Activated T-helper 2 cell treated with anti-CD3 and anti-CD28 coated beads, Interferon-gamma antibody, Interleukin-2, Interleukin-4, amounts not matched to agents 10 μg/mL and 5 μg/mL and 100 μg/mL, durations not matched to agents 14 hours and 24 hours and 36 hours (primary cell): Measurements from ENCODE around the gene GALM. TPM values are rescaled to one million over a fixed set of nuclear protein-coding genes. Genes with fewer than 3 reads are reported as not detected.

Experiments
- DNase-seq: peaks from one replicate; pipeline ENCODE4 v3.0.0; 2021; ENCODE audit warnings: low spot score
- H3K27ac Mint-ChIP-seq: one replicate; pipeline ENCODE4 v1.8.0; 2021; ENCODE audit warnings: mixed read lengths
- H3K27me3 Mint-ChIP-seq: one replicate; pipeline ENCODE4 v1.8.0; 2021; ENCODE audit warnings: low read depth, mixed read lengths
- H3K36me3 Mint-ChIP-seq: one replicate; pipeline ENCODE4 v1.8.0; 2021; ENCODE audit warnings: low read depth, mixed read lengths
- H3K4me1 Mint-ChIP-seq: one replicate; pipeline ENCODE4 v1.8.0; 2021; ENCODE audit warnings: low read depth, mixed read lengths
- H3K4me3 Mint-ChIP-seq: one replicate; pipeline ENCODE4 v1.8.0; 2021; ENCODE audit warnings: low read depth, mild to moderate bottlenecking, moderate library complexity, mixed read lengths
- H3K9me3 Mint-ChIP-seq: one replicate; pipeline ENCODE4 v1.8.0; 2021; ENCODE audit warnings: mixed read lengths
- intact Hi-C: fragments of 100-400 bp; cut with micrococcal nuclease; formaldehyde crosslinking; loops from one replicate; pipeline ENCODE4 v1.15.1; 2023
- total RNA-seq: library from RNA; stranded (reverse); gene quantifications from 2 replicates; pipeline ENCODE4 v1.2.3, GENCODE V29; 2022

Gene GALM
- total RNA-seq, 1 donor from 2014 or later, result 42.1 TPM

DNA sequence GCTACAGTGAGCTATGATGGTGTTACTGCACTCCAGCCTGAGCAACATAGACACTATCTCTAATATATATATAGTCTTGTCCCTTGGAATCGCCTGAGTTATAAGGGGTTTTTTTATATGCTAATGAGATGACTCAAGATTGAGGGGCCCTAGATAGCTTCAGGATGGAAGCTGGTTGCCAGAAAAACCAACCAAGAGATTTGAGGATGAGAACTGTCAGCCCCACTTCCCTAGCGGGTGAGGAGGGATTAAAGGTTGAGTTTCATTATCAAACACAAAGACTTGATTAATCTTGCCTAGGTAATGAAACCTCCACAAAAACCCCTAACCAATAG, 12.6 kb upstream of the GALM start:
- H3K4me1 Mint-ChIP-seq, result peaks cover 64% of the 10 kb centered on the region
- intact Hi-C loops, result loop anchor here (1.0 to 10.0 kb wide), 9 partner anchors 14 to 1069 kb away; no protein-coding TSS in a partner anchor
- H3K27me3 Mint-ChIP-seq, result no peaks in the 10 kb centered on the region
- peak overlapping the region; percentile 85 for H3K27ac Mint-ChIP-seq
- DNase-seq, result no peak
- H3K4me3 Mint-ChIP-seq, result peak overlapping the region; percentile 52
- H3K36me3 Mint-ChIP-seq, result peaks cover 16% of the 10 kb centered on the region
- peaks cover 10% of the 10 kb centered on the region for H3K9me3 Mint-ChIP-seq

GRCh38 chr2:38653715-38654527, 12.0 kb upstream of the GALM start:
- no peaks in the 10 kb centered on the region for H3K27me3 Mint-ChIP-seq
- DNase-seq, result peak; percentile 49
- peak overlapping the region; percentile 85 for H3K27ac Mint-ChIP-seq
- H3K4me1 Mint-ChIP-seq, result peaks cover 64% of the 10 kb centered on the region
- peaks cover 11% of the 10 kb centered on the region for H3K36me3 Mint-ChIP-seq
- H3K4me3 Mint-ChIP-seq, result peak overlapping the region; percentile 52
- H3K9me3 Mint-ChIP-seq, result peaks cover 5% of the 10 kb centered on the region
- intact Hi-C loops, result loop anchor here (1.0 to 10.0 kb wide), 9 partner anchors 13 to 1069 kb away; no protein-coding TSS in a partner anchor

DNA sequence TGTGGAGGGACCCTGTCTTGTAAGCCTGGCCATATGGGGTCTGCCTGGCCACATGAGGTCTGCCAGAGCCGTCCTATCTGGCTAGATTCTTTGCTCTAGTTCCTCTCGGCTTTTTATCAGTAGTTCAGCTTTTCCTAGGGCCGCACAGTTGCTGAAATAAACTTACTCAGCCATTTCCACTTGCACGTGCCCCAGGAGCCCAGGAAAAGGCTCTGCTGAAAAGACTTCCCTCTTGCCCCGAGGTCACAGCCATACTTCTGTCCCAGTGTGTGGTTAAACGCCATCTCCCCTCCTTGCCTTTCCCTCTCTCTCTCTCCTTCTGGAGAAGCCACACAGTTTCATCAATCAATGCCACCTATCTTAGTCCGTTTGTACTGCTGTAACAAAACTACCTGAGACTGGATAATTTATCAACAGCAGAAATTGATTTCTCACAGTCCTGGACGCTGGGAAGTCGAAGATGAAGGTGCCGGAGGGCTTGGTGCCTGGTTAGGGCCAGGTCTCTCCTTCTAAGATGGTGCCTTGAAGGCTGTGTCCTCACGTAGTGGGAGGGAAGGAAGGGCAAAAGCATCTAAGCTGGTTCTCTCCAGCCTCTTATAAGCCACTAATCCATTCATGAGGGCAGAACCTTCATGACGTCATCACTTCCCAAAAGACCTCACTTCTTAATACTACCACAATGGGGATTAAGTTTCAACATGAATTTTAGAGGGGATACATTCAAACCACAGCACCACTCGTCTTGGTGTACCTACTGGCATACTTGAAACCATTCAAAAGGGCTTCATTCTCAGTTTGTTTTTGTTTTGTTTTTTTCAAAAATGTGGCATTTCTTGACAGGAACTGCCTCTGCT, 11.2 kb upstream of the GALM start:
- H3K27ac Mint-ChIP-seq, result peak overlapping the region; percentile 85
- H3K36me3 Mint-ChIP-seq, result peaks cover 9% of the 10 kb centered on the region
- H3K27me3 Mint-ChIP-seq, result no peaks in the 10 kb centered on the region
- no peak for DNase-seq
- peaks cover 66% of the 10 kb centered on the region for H3K4me1 Mint-ChIP-seq
- no peak overlapping the region for H3K4me3 Mint-ChIP-seq
- peaks cover 9% of the 10 kb centered on the region for H3K9me3 Mint-ChIP-seq
- intact Hi-C loops, result loop anchor here (5.0 to 10.0 kb wide), 2 partner anchors 473 to 1070 kb away; no protein-coding TSS in a partner anchor

DNA sequence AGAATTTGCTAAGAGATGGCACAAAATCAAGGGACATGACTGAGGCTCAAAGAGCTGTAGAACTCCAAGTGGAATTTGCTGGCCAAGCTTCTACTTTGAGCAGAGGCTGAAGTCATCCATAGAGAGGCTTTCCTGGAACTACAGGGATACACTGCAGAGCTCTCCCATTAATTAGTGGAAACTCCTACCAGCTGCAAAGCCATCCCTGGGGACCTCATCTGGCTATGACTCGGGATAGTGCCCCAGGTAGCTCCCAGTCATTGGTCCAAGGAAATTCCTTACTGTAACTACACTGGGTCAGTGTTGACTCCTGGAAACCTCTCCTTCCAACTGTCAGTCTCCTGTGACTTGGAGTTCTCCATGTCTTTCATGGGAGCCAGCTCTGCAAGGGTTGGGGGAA, 10.5 kb upstream of the GALM start:
- intact Hi-C loops, result loop anchor here (10.0 kb wide), 1 partner anchor 1071 kb away; no protein-coding TSS in a partner anchor
- Mint-ChIP-seq H3K36me3 (peaks cover 5% of the 10 kb centered on the region), H3K4me1 (peaks cover 61% of the 10 kb centered on the region), H3K27ac (peak overlapping the region; percentile 85), H3K9me3 (peaks cover 9% of the 10 kb centered on the region), H3K4me3 (no peak overlapping the region), H3K27me3 (no peaks in the 10 kb centered on the region)
- DNase-seq, result no peak

DNA sequence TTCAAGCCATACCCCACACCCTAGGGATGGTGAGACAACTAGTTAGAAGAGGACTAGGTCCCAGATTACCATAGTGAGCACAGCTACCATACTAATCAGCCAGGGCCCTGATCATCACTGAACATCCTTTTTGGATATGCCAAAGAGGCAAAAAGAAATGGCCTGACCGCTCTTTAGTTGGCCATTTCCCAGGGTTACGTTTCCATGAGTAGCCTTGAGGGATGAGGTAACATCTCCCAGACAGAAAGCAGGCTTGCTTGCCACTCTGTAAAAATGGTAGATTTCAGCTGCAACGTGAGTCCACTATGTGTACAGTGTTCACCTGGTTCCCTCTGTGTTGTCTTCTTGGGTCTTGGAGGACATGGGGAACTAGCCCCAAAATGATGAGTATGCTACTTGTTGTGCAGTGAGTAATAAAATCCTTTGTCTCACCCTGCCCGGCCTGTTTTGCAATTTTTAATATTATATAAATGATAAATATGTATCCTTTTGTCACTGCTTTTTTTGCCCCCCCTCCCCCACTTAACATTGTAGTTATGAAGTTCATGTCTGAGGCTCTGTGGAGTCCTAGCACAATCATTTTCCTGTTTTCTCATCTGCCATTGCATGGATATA, 8.9 kb upstream of the GALM start:
- intact Hi-C loops, result loop anchor here (10.0 kb wide), 1 partner anchor 1072 kb away; no protein-coding TSS in a partner anchor
- peaks cover 55% of the 10 kb centered on the region for H3K4me1 Mint-ChIP-seq
- peaks cover 5% of the 10 kb centered on the region for H3K36me3 Mint-ChIP-seq
- no peaks in the 10 kb centered on the region for H3K27me3 Mint-ChIP-seq
- H3K9me3 Mint-ChIP-seq, result peaks cover 9% of the 10 kb centered on the region
- DNase-seq, result no peak
- H3K4me3 Mint-ChIP-seq, result no peak overlapping the region
- H3K27ac Mint-ChIP-seq, result peak overlapping the region; percentile 9

- peaks cover 50% of the 10 kb centered on the region for H3K4me1 Mint-ChIP-seq
- peaks cover 5% of the 10 kb centered on the region for H3K36me3 Mint-ChIP-seq
- H3K4me3 Mint-ChIP-seq, result no peak overlapping the region
- intact Hi-C loops, result loop anchor here (10.0 kb wide), 1 partner anchor 1074 kb away; no protein-coding TSS in a partner anchor
- peaks cover 9% of the 10 kb centered on the region for H3K9me3 Mint-ChIP-seq
- DNase-seq, result no peak
- H3K27ac Mint-ChIP-seq, result no peak overlapping the region
- H3K27me3 Mint-ChIP-seq, result no peaks in the 10 kb centered on the region
These were observed 7.3 kb upstream of the GALM start for GRCh38 chr2:38658613-38659012.

DNA sequence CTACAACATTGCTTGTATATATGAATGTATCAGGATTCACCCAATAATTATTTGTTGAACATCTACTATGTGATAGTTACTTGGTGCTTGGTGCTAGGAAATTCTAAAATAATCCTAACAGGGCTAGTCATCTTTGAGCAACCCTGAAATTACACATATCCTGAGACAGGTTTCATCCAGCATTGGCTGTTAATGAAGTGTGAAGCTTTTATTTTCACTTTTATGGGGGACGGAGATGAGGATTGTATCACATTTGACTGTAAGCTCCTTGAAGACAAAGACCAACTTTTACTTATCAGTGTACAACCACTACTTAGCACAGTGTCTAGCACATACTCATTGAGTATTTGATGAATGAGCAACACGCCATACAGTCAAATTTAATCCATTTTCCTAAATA, 6.8 kb upstream of the GALM start:
- no peak overlapping the region for H3K27ac Mint-ChIP-seq
- H3K27me3 Mint-ChIP-seq, result no peaks in the 10 kb centered on the region
- H3K4me3 Mint-ChIP-seq, result no peak overlapping the region
- no peak for DNase-seq
- intact Hi-C loops, result loop anchor here (10.0 kb wide), 1 partner anchor 1074 kb away; no protein-coding TSS in a partner anchor
- H3K4me1 Mint-ChIP-seq, result peaks cover 50% of the 10 kb centered on the region
- H3K9me3 Mint-ChIP-seq, result peaks cover 9% of the 10 kb centered on the region
- H3K36me3 Mint-ChIP-seq, result peaks cover 5% of the 10 kb centered on the region

DNA sequence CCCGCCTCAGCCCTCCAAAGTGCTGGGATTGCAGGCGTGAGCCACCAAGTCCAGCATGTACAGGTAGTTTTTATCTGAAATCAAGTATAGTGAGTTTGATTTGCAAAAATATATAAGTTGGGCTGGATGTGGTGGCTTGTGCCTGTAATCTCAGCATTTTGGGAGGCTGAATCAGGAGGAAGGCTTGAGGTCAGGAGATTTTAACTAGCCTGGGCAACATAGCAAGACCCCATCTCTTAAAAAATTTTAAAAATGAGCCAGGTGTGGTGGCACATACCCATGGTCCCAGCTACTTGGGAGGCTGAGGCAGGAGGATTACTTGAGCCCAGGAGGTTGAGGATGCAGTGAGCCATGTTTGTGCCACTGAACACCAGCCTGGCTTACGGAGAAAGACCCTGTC, 5.6 kb upstream of the GALM start:
- intact Hi-C loops, result loop anchor here (10.0 kb wide), 1 partner anchor 1285 kb away; no protein-coding TSS in a partner anchor
- H3K27me3 Mint-ChIP-seq, result no peaks in the 10 kb centered on the region
- H3K4me3 Mint-ChIP-seq, result no peak overlapping the region
- peaks cover 48% of the 10 kb centered on the region for H3K4me1 Mint-ChIP-seq
- H3K9me3 Mint-ChIP-seq, result peaks cover 9% of the 10 kb centered on the region
- no peak for DNase-seq
- H3K36me3 Mint-ChIP-seq, result peaks cover 5% of the 10 kb centered on the region
- H3K27ac Mint-ChIP-seq, result no peak overlapping the region

GRCh38 chr2:38661306-38661705, 4.6 kb upstream of the GALM start:
- Mint-ChIP-seq H3K4me3 (no peak overlapping the region), H3K9me3 (peaks cover 9% of the 10 kb centered on the region), H3K4me1 (peaks cover 48% of the 10 kb centered on the region), H3K27ac (no peak overlapping the region), H3K27me3 (no peaks in the 10 kb centered on the region), H3K36me3 (peaks cover 9% of the 10 kb centered on the region)
- DNase-seq, result no peak
- intact Hi-C loops, result loop anchor here (10.0 kb wide), 1 partner anchor 1287 kb away; no protein-coding TSS in a partner anchor

DNA sequence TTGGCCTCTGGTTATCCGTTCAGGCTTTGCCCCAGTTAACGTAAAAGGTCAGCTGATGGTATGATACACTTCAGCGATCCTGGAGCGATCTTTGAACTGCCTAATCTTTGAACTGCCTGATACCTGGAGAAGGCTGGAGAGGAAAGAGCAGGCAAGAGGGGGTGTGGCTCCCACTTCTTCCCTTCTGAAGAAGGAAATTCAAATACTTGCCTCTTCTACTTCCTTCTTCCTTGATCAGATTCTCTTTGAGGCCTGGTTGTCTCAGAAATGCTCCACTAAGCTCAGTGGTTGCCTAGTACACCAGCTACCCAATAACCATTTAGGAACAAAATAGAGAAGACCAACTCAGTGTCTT, 619 bp downstream of the GALM start:
- Mint-ChIP-seq H3K36me3 (peaks cover 39% of the 10 kb centered on the region), H3K4me3 (peak overlapping the region; percentile 88), H3K9me3 (no peaks in the 10 kb centered on the region), H3K27ac (peak overlapping the region; percentile 96), H3K27me3 (no peaks in the 10 kb centered on the region), H3K4me1 (peaks cover 67% of the 10 kb centered on the region)
- intact Hi-C loops, result loop anchor here (1.0 to 10.0 kb wide), 2 partner anchors 57 to 1292 kb away; no protein-coding TSS in a partner anchor
- DNase-seq, result no peak

DNA sequence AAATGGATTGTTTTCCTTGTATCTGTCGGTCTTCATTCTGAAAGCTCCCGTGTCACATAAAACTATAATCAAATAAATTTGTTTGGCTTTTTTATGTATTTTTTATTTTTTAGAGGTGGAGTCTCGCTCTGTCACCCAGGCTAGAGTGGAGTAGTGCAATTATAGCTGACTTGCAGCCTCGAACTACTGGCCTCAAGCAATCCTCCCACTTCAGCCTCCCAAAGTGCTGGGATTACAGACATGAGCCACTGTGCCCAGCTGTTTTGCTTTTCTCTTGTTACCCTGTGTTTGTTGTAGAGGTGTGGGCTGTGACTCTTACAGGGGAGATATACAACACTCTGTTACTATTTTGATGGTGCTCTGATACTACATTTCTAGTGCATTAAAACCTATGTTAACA, 2.2 kb downstream of the GALM start:
- H3K27me3 Mint-ChIP-seq, result no peaks in the 10 kb centered on the region
- H3K36me3 Mint-ChIP-seq, result peaks cover 51% of the 10 kb centered on the region
- intact Hi-C loops, result loop anchor here (10.0 kb wide), 1 partner anchor 1293 kb away; no protein-coding TSS in a partner anchor
- H3K4me3 Mint-ChIP-seq, result peak overlapping the region; percentile 88
- no peak for DNase-seq
- H3K4me1 Mint-ChIP-seq, result peaks cover 77% of the 10 kb centered on the region
- H3K9me3 Mint-ChIP-seq, result no peaks in the 10 kb centered on the region
- peak overlapping the region; percentile 96 for H3K27ac Mint-ChIP-seq

DNA sequence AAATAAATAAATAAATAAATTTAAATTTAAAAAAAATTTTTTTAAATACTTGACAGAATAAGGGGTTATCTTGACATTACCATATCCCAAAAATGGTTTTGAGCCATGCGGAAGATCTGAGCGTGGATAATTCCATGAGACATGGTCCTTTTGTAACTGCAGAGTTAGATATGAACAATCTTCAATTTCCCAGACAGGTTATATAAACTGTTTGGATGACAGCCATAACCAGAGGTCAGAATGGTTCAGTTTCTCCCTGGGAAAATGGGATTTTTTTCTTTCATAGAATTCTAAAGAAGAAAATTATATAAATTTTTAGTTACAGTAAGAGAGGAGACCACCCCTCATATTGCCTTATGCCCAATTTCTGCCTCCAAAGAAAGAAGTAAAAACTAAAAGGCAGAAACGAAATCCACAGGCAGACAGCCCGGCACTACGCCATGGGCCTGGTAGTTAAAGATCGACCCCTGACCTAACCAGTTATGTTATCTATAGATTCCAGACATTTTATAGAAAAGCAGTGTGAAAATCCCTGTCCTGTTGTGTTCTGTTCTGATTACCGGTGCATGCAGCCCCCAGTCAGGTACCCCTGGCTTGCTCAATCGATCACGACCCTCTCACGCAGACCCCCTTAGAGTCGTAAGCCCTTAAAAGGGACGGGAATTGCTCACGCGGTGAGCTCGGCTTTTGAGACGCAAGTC, 3.0 kb downstream of the GALM start:
- Mint-ChIP-seq H3K27me3 (no peaks in the 10 kb centered on the region), H3K27ac (peak overlapping the region; percentile 13), H3K4me3 (peak overlapping the region; percentile 5), H3K4me1 (peaks cover 76% of the 10 kb centered on the region), H3K9me3 (no peaks in the 10 kb centered on the region), H3K36me3 (peaks cover 57% of the 10 kb centered on the region)
- intact Hi-C loops, result loop anchor here (10.0 kb wide), 1 partner anchor 1294 kb away; no protein-coding TSS in a partner anchor
- DNase-seq, result no peak
